ENCODE measurements around the gene LAMA2. TPM values are rescaled to one million over a fixed set of nuclear protein-coding genes. Genes with fewer than 3 reads are reported as not detected.

The LAMA2 gene
- total RNA-seq, 6 experiments from 2014 or later, result 2.9 to 12.1 (median 6.2) TPM

DNA sequence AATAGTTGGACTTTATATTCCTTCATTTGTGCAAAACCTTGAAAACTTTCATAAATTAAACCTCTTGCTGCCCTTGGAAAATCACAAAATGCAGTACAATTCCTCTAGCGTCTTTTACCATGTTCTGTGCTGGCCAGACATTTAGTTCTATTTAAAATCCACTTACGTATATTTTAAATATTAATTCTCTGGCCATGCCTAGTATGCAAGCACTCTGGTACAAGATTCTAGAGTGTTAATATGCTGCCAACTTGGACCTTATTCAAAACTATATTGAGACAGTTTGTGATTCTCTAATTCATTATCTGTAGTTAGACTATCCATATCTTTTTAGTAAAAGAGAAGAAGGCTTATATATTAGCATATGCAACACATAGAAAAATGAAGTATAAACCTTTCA lies 498.9 kb downstream of the LAMA2 start:
- 49% methylated on average over 2 of the region's 2 CpGs for WGBS (ENCODE audit: insufficient coverage, low coverage, low lambda C conversion rate, missing lambda C conversion rate)
- intact Hi-C loops (cut with DNase I), result no loop called here
- no peak for ATAC-seq
- H3K4me1 ChIP-seq, result no peaks in the 10 kb centered on the region
- DNase-seq, result no peak
- no peaks in the 10 kb centered on the region for H3K9me3 ChIP-seq
- TF ChIP-seq CTCF (IDR thresholded peaks at IDR 0.05) (no peak), POLR2A (IDR thresholded peaks at IDR 0.05) (no peak)
- no peak overlapping the region for H3K27ac ChIP-seq
- no peaks in the 10 kb centered on the region for H3K36me3 ChIP-seq
- H3K4me3 ChIP-seq, result no peak overlapping the region
- no peaks in the 10 kb centered on the region for H3K27me3 ChIP-seq

DNA sequence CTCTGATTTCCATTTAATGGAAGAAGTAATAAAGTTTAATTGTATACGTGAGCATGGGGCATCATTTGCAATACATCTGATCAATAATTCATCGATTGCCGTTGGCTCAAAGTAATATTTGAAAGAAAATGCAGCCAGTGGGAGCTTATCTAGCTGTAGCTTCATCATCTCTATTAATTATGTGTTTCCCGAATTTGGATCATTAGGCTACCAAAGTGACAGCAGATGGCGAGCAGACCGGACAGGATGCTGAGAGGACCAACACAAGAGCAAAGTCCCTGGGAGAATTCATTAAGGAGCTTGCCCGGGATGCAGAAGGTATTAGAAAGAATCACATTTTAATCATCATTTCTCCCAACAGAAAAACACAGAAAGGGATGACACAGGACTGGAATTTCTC lies 500.0 kb downstream of the LAMA2 start:
- ATAC-seq (no peak), DNase-seq (no peak)
- WGBS (ENCODE audit: insufficient coverage, low coverage, low lambda C conversion rate, missing lambda C conversion rate), result 69% methylated on average over 7 of the region's 7 CpGs
- no peaks in the 10 kb centered on the region for H3K4me1 ChIP-seq
- no peak overlapping the region for H3K27ac ChIP-seq
- H3K9me3 ChIP-seq, result no peaks in the 10 kb centered on the region
- H3K27me3 ChIP-seq, result no peaks in the 10 kb centered on the region
- H3K36me3 ChIP-seq, result no peaks in the 10 kb centered on the region
- no peak overlapping the region for H3K4me3 ChIP-seq
- intact Hi-C loops (cut with DNase I), result no loop called here
- no peak for TF ChIP-seq POLR2A (IDR thresholded peaks at IDR 0.05)
- no peak for TF ChIP-seq CTCF (IDR thresholded peaks at IDR 0.05)

GRCh38 chr6:129385117-129385516 lies 502.2 kb downstream of the LAMA2 start:
- TF ChIP-seq POLR2A (IDR thresholded peaks at IDR 0.05) (no peak), CTCF (IDR thresholded peaks at IDR 0.05) (no peak)
- intact Hi-C loops (cut with DNase I), result no loop called here
- H3K4me1 ChIP-seq, result no peaks in the 10 kb centered on the region
- no peak for DNase-seq
- 69% methylated on average over 1 of the region's 1 CpG for WGBS (ENCODE audit: insufficient coverage, low coverage, low lambda C conversion rate, missing lambda C conversion rate)
- H3K4me3 ChIP-seq, result no peak overlapping the region
- H3K36me3 ChIP-seq, result no peaks in the 10 kb centered on the region
- ATAC-seq, result no peak
- no peak overlapping the region for H3K27ac ChIP-seq
- H3K27me3 ChIP-seq, result no peaks in the 10 kb centered on the region
- H3K9me3 ChIP-seq, result no peaks in the 10 kb centered on the region

- H3K4me3 ChIP-seq, result no peak overlapping the region
- no peaks in the 10 kb centered on the region for H3K36me3 ChIP-seq
- H3K27ac ChIP-seq, result no peak overlapping the region
- H3K27me3 ChIP-seq, result no peaks in the 10 kb centered on the region
- H3K9me3 ChIP-seq, result no peaks in the 10 kb centered on the region
- ATAC-seq, result no peak
- H3K4me1 ChIP-seq, result no peaks in the 10 kb centered on the region
- 14% methylated on average over 2 of the region's 2 CpGs for WGBS (ENCODE audit: insufficient coverage, low coverage, low lambda C conversion rate, missing lambda C conversion rate)
- DNase-seq, result no peak
- intact Hi-C loops (cut with DNase I), result no loop called here
- TF ChIP-seq POLR2A (IDR thresholded peaks at IDR 0.05) (no peak), CTCF (IDR thresholded peaks at IDR 0.05) (no peak)
These were observed 508.0 kb downstream of the LAMA2 start for GRCh38 chr6:129390900-129391299.

DNA sequence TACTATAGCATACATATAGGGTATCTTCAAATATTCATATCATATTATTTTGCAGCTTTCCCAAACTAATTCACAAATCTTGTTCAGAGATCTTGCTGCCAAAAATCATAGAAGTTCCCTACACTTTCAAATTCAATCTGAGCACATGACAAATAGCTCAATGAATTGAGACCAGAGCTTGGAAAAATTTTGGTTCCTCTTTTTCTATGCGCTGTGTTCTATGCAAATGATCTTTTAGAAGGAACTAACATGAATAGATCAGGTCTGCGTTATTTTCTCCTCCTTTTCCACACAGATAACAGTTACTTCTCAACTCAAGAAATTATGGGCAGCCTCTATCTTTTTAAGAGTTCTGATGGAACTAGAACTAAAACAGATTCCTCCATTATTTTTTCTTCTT lies 510.7 kb downstream of the LAMA2 start:
- no peaks in the 10 kb centered on the region for H3K27me3 ChIP-seq
- H3K36me3 ChIP-seq, result no peaks in the 10 kb centered on the region
- no peaks in the 10 kb centered on the region for H3K4me1 ChIP-seq
- intact Hi-C loops (cut with DNase I), result no loop called here
- no peaks in the 10 kb centered on the region for H3K9me3 ChIP-seq
- no peak overlapping the region for H3K4me3 ChIP-seq
- peak in 1 of 4 donors; percentile 17 for ATAC-seq
- 61% methylated on average over 2 of the region's 2 CpGs for WGBS (ENCODE audit: insufficient coverage, low coverage, low lambda C conversion rate, missing lambda C conversion rate)
- TF ChIP-seq POLR2A (IDR thresholded peaks at IDR 0.05) (no peak), CTCF (IDR thresholded peaks at IDR 0.05) (no peak)
- no peak for DNase-seq
- H3K27ac ChIP-seq, result no peak overlapping the region

Data from right lobe of liver (tissue), 6 donors.